ENCODE results near the gene REELD1.

- TF ChIP-seq CTCF (IDR thresholded peaks at IDR 0.05; ENCODE audit: insufficient read depth, low read length), result no peak
- TF ChIP-seq REST (IDR thresholded peaks at IDR 0.05; ENCODE audit: insufficient replicate concordance, low read depth), result no peak
These were observed 30.2 kb downstream of the REELD1 start for GRCh38 chr4:146244496-146244895.
